ENCODE measurements around the gene CACNA1S. TPM values are rescaled to one million over a fixed set of nuclear protein-coding genes. Genes with fewer than 3 reads are reported as not detected.

The CACNA1S gene
- total and polyA plus RNA-seq, 2 of the 8 experiments (the other 6 are each of a cell fraction or from before 2014, with no cell fraction given) = 0.06 TPM; not detected in 1

GRCh38 chr1:200998323-200998722 is 113.9 kb downstream of the CACNA1S start (continued):
- no peak for TF ChIP-seq CTCF (IDR thresholded peaks at IDR 0.05; ENCODE audit: control extremely low read depth in 1 of 3, insufficient read depth in 1 of 3, low read depth in 1 of 3, low read length in 3 of 3)

Measured in H1 (cell line).